HepG2 (cell line): Measurements from ENCODE around the gene SERTAD3. TPM values are rescaled to one million over a fixed set of nuclear protein-coding genes. Genes with fewer than 3 reads are reported as not detected.

Experiments used
- NFATC3 ChIP-seq: sonication (generic); formaldehyde crosslinking; IDR thresholded peaks from 2 replicates; pipeline ENCODE4 v1.5.1; 2020; ENCODE audit warnings: mild to moderate bottlenecking, missing genetic modification reagents
- NPAS2 ChIP-seq: sonication (generic); formaldehyde crosslinking; IDR thresholded peaks from 2 replicates; pipeline ENCODE4 v1.8.0; 2022; ENCODE audit warnings: mild to moderate bottlenecking, missing genetic modification reagents, borderline replicate concordance
- POGZ ChIP-seq: sonication (generic); formaldehyde crosslinking; IDR thresholded peaks from 2 replicates; pipeline ENCODE4 v1.4.0; 2020; ENCODE audit warnings: mild to moderate bottlenecking, missing genetic modification reagents
- PPARG ChIP-seq: conservative IDR thresholded peaks from 2 replicates; pipeline ENCODE4 v1.6.1; 2016; ENCODE audit warnings: missing biosample characterization, missing genetic modification reagents
- REST ChIP-seq, 2 experiments: IDR thresholded peaks; 2 replicates each; pipeline ENCODE4 v1.6.1; 2011 to 2012; ENCODE audit warnings: low read length in 2 of 2, borderline replicate concordance in 1 of 2, low read depth in 1 of 2, mild to moderate bottlenecking in 1 of 2, moderate library complexity in 1 of 2
- SOX13 ChIP-seq, 3 experiments: fragments of 450-650 bp in 1 of 3; sonication (generic) in 1 of 3; formaldehyde crosslinking in 1 of 3; IDR thresholded peaks in 2 of 3; conservative IDR thresholded peaks in 1 of 3; 2 replicates each; pipeline versions ENCODE4 v1.5.0 to v1.6.1; 2016 to 2020; ENCODE audit warnings: antibody characterized with exemption in 1 of 3, mild to moderate bottlenecking in 1 of 3, missing compliant biosample characterization in 1 of 3, missing genetic modification reagents in 1 of 3, moderate library complexity in 1 of 3
- ZNF329 ChIP-seq: sonication (generic); formaldehyde crosslinking; IDR thresholded peaks from 2 replicates; pipeline ENCODE4 v1.9.0; 2021; ENCODE audit warnings: low read depth, mild to moderate bottlenecking, missing genetic modification reagents
- ZNF704 ChIP-seq: sonication (generic); formaldehyde crosslinking; IDR thresholded peaks from 2 replicates; pipeline ENCODE4 v1.8.1; 2023; ENCODE audit warnings: mild to moderate bottlenecking, inconsistent platforms, moderate library complexity, missing genetic modification reagents, borderline replicate concordance
- ZNF775 ChIP-seq: sonication (generic); formaldehyde crosslinking; IDR thresholded peaks from 2 replicates; pipeline ENCODE4 v1.4.0; 2020; ENCODE audit warnings: missing genetic modification reagents, mild to moderate bottlenecking, moderate library complexity, borderline replicate concordance
- polyA plus RNA-seq, 8 experiments: library from polyadenylated mRNA; depleted of rRNA in 3 of 8; stranded (reverse) in 7 of 8; unstranded in 1 of 8; fragments of >200 nt; fragmentation: Illumina TruSeq in 4 of 8; extraction: Trizol in 4 of 8; gene quantifications; 2 replicates each; pipeline versions ENCODE4 v1.2.1 to v1.2.3, GENCODE V29; 2011 to 2016; ENCODE audit warnings: low read depth in 4 of 8, missing spikeins in 1 of 8, mixed read lengths in 1 of 8; ENCODE audit not compliant: insufficient read depth in 1 of 8
- total RNA-seq, 5 experiments: library from RNA; depleted of rRNA; stranded (reverse); fragments of >200 nt; fragmentation: Illumina TruSeq; extraction: Trizol; gene quantifications; 2 replicates each; pipeline ENCODE4 v1.2.3, GENCODE V29; 2016; ENCODE audit warnings: low read depth in 1 of 5
- TF ChIP-seq, protein P1 (sequence below): sonication (generic); formaldehyde crosslinking; IDR thresholded peaks from 2 replicates; pipeline ENCODE4 v1.5.0; 2020; ENCODE audit warnings: missing genetic modification reagents, mild to moderate bottlenecking, borderline replicate concordance
- TF ChIP-seq, protein P2 (sequence below): sonication (generic); formaldehyde crosslinking; IDR thresholded peaks from 2 replicates; pipeline ENCODE4 v1.5.0; 2020; ENCODE audit warnings: mild to moderate bottlenecking, missing genetic modification reagents, borderline replicate concordance

Gene SERTAD3
- total and polyA plus RNA-seq, 2 of the 13 experiments (the other 11 are each of a cell fraction or from before 2014, with no cell fraction given) = 9.6 to 16.9 TPM

DNA sequence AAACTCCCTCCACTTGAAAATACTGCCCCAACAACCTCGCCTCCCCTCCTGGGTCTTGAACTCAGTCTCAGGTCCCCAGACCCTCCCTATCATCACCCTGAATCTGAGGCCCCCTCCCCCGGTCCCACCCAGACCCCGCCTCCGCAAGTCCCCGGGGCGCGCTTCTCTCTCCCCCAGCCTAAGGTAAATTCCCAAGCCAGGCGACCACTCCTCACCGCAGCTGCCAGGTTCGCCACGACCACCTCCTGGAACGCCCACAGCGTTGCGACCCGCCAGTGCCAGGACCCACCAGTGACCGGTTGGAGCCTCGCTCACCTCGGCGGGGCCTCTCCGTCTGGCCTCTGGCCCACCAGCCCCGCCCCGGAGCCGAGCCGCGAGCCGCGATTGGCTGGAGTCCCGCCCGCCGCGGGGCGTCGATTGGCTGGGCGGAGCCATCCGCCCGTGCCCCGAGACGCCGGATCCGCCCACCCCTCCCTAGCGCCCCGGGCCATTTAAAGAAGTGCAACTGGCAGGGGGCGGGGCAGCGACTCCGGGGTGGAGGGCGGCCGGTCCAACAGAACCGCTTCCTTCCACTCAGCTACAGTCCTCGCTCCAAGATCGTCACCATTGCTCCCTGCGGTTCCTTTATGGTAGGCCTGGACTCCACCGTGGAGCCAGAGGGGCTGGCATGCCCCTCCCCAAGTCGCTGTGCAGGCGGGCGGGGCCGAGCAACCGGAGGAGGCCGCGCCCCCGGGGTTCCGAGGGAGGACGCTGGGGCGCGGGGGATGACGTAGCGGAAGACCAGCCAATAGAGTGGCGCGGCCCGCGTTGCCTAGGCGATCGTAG, at the start of gene SERTAD3 (continued):
- TF ChIP-seq SOX13 (IDR thresholded peaks at IDR 0.05) = no peak
- no peak for TF ChIP-seq SOX13 (CRISPR knock-in tag; conservative IDR thresholded peaks at IDR 0.05 in 1 of 2, IDR thresholded peaks at IDR 0.05 in 1 of 2)
- TF ChIP-seq, protein P1, sequence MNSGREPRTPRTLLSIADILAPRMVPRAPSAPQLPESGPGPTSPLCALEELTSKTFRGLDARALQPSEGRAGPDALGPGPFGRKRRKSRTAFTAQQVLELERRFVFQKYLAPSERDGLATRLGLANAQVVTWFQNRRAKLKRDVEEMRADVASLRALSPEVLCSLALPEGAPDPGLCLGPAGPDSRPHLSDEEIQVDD (CRISPR knock-in tag) = 0 out of 2 replicates have a peak, but pooled peaks have one; percentile 62
- no peak for TF ChIP-seq ZNF329
- no peak; the same call in 1 of the 2 replicates for TF ChIP-seq ZNF704 (CRISPR knock-in tag)
- TF ChIP-seq POGZ (CRISPR knock-in tag) = peak; percentile 71
- TF ChIP-seq NFATC3 (CRISPR knock-in tag) = no peak
- no peak for TF ChIP-seq ZNF775 (CRISPR knock-in tag)
- TF ChIP-seq, protein P2, sequence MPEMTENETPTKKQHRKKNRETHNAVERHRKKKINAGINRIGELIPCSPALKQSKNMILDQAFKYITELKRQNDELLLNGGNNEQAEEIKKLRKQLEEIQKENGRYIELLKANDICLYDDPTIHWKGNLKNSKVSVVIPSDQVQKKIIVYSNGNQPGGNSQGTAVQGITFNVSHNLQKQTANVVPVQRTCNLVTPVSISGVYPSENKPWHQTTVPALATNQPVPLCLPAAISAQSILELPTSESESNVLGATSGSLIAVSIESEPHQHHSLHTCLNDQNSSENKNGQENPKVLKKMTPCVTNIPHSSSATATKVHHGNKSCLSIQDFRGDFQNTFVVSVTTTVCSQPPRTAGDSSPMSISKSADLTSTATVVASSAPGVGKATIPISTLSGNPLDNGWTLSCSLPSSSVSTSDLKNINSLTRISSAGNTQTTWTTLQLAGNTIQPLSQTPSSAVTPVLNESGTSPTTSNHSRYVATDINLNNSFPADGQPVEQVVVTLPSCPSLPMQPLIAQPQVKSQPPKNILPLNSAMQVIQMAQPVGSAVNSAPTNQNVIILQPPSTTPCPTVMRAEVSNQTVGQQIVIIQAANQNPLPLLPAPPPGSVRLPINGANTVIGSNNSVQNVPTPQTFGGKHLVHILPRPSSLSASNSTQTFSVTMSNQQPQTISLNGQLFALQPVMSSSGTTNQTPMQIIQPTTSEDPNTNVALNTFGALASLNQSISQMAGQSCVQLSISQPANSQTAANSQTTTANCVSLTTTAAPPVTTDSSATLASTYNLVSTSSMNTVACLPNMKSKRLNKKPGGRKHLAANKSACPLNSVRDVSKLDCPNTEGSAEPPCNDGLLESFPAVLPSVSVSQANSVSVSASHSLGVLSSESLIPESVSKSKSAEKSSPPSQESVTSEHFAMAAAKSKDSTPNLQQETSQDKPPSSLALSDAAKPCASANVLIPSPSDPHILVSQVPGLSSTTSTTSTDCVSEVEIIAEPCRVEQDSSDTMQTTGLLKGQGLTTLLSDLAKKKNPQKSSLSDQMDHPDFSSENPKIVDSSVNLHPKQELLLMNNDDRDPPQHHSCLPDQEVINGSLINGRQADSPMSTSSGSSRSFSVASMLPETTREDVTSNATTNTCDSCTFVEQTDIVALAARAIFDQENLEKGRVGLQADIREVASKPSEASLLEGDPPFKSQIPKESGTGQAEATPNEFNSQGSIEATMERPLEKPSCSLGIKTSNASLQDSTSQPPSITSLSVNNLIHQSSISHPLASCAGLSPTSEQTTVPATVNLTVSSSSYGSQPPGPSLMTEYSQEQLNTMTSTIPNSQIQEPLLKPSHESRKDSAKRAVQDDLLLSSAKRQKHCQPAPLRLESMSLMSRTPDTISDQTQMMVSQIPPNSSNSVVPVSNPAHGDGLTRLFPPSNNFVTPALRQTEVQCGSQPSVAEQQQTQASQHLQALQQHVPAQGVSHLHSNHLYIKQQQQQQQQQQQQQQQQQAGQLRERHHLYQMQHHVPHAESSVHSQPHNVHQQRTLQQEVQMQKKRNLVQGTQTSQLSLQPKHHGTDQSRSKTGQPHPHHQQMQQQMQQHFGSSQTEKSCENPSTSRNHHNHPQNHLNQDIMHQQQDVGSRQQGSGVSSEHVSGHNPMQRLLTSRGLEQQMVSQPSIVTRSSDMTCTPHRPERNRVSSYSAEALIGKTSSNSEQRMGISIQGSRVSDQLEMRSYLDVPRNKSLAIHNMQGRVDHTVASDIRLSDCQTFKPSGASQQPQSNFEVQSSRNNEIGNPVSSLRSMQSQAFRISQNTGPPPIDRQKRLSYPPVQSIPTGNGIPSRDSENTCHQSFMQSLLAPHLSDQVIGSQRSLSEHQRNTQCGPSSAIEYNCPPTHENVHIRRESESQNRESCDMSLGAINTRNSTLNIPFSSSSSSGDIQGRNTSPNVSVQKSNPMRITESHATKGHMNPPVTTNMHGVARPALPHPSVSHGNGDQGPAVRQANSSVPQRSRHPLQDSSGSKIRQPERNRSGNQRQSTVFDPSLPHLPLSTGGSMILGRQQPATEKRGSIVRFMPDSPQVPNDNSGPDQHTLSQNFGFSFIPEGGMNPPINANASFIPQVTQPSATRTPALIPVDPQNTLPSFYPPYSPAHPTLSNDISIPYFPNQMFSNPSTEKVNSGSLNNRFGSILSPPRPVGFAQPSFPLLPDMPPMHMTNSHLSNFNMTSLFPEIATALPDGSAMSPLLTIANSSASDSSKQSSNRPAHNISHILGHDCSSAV (CRISPR knock-in tag) = no peak
- no peak for TF ChIP-seq NPAS2 (CRISPR knock-in tag)
- peak; percentile 31; the same call in 1 of the 2 replicates for TF ChIP-seq PPARG (CRISPR knock-in tag)
- TF ChIP-seq REST (IDR thresholded peaks at IDR 0.05; ENCODE audit: borderline replicate concordance in 1 of 2, low read depth in 1 of 2, low read length in 2 of 2) = peak in 1 of 2 experiments; percentile 36; a peak in 1 of 4 replicates
